Kidney epithelial cell (primary cell): ENCODE results near the gene SERPINE2. TPM values are rescaled to one million over a fixed set of nuclear protein-coding genes. Genes with fewer than 3 reads are reported as not detected.
A peak's percentile ranks its signal among the peaks of the same experiment; 100 is the strongest.

Experiments used
- DNase-seq: peaks from one replicate; pipeline ENCODE4 v3.0.0-alpha.2; 2010; ENCODE audit warnings: low read depth
- H3K27me3 ChIP-seq: 2 replicates; pipeline ENCODE4 v1.6.0; 2011; ENCODE audit warnings: low read length; ENCODE audit not compliant: control insufficient read depth, insufficient read depth
- H3K36me3 ChIP-seq: 2 replicates; pipeline ENCODE4 v1.5.1; 2011; ENCODE audit warnings: low read length; ENCODE audit not compliant: control insufficient read depth, insufficient read depth
- H3K4me3 ChIP-seq: 2 replicates; pipeline ENCODE4 v1.5.1; 2011; ENCODE audit warnings: low read depth, mild to moderate bottlenecking, control low read depth, low read length
- total RNA-seq: library from RNA; depleted of rRNA; stranded (reverse); fragments of >200 nt; gene quantifications from 2 replicates; pipeline ENCODE4 v1.2.3, GENCODE V29; 2015
- TF ChIP-seq, protein P1 (sequence below): IDR thresholded peaks from 2 replicates; pipeline ENCODE4 v1.5.1; 2011; ENCODE audit warnings: mild to moderate bottlenecking, moderate library complexity, low read length, control low read depth, inconsistent platforms; ENCODE audit not compliant: insufficient read depth, poor library complexity, severe bottlenecking

Gene SERPINE2
- total RNA-seq, 1 donor from 2014 or later, result 84.9 TPM

DNA sequence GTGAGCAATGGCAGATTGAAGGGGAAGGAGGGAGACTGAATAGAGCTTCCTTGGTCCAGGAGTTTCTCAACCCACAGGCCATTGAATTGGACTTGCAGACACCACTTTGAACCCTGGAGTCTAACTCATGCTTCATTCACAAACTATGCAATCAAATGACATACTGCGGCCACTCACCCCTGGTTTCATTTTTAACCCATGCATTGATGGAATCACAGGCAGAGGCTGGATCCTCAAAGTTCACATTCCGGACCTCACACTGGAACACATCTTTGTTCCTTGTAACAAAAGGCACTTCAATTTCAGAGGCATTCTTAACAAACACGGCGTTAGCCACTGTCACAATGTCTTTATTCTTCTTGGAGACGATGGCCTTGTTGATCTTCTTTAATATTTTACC is 41.1 kb downstream of the SERPINE2 start:
- TF ChIP-seq, protein P1, sequence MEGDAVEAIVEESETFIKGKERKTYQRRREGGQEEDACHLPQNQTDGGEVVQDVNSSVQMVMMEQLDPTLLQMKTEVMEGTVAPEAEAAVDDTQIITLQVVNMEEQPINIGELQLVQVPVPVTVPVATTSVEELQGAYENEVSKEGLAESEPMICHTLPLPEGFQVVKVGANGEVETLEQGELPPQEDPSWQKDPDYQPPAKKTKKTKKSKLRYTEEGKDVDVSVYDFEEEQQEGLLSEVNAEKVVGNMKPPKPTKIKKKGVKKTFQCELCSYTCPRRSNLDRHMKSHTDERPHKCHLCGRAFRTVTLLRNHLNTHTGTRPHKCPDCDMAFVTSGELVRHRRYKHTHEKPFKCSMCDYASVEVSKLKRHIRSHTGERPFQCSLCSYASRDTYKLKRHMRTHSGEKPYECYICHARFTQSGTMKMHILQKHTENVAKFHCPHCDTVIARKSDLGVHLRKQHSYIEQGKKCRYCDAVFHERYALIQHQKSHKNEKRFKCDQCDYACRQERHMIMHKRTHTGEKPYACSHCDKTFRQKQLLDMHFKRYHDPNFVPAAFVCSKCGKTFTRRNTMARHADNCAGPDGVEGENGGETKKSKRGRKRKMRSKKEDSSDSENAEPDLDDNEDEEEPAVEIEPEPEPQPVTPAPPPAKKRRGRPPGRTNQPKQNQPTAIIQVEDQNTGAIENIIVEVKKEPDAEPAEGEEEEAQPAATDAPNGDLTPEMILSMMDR, result no peak
- Histone ChIP-seq H3K27me3 (no peaks in the 10 kb centered on the region), H3K4me3 (no peak overlapping the region), H3K36me3 (no peaks in the 10 kb centered on the region)
- DNase-seq, result no peak

DNA sequence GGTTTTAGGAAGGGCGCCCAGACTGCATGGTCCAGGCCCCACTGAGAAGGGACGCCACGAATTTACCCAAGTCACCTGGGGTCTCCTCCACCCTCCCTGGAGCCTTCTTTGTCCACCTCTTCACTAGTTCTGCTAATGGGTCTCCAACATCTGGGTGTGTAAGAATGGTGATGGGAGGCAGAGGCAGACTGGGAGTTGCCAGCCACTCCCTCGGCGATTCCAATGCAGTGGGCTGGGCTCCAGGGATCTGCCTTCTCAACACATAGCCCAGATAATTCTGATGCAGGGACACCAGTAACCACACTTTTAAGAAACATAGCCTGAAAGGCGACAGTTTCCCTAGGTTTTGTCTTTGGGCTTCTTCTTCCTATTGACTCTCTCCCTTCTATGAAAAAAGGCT is 42.7 kb downstream of the SERPINE2 start:
- H3K36me3 ChIP-seq, result no peaks in the 10 kb centered on the region
- H3K4me3 ChIP-seq, result no peak overlapping the region
- TF ChIP-seq, protein P1, result no peak
- no peak for DNase-seq
- H3K27me3 ChIP-seq, result no peaks in the 10 kb centered on the region

DNA sequence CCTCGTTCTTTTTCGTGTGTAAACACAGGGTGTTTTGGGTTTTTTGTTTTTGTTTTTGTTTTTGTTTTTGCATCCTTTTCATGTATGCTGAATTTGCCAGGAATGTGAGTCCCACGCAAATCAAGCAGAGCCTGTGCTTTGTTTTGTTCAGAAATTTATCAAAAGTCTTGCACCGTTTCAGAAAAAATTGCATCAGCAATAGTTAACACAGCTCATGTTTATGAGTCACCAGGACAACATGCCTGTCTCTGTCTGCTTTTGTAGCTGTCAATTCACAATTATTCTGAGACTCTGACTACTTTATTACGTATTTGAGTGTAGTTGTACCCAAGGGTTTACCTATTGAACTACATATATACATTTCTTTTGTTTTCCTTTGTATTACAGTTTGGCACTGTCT is 43.5 kb downstream of the SERPINE2 start:
- DNase-seq, result no peak
- H3K36me3 ChIP-seq, result no peaks in the 10 kb centered on the region

DNA sequence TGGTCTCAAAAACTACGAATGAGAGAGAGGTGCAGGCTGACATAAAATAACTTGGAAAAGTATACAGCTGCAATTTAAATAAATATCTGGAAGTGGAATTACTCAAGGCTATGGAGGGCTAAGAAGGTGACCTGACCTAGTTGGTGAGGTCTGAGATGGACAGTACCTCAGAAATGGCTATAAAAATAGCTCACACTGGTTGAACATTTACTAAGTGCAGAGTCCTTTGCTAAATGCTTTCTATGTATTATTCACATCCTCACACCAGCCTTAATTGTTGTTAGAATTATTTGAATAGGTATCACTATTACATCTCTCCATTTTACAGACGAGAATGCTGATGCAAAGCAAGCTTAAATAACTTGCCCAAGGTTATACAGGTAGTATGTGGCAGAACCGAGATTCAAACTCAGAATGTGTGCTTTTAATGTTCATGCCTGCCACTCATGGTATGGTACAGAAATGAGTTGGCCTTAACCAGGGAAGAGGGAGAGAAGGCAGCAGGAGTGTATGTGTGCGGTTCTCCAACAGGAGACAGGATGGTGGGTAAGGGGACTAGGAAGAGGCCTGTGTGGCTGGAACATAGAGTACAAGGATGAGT is 44.4 kb downstream of the SERPINE2 start:
- Histone ChIP-seq H3K4me3 (no peak overlapping the region), H3K36me3 (no peaks in the 10 kb centered on the region), H3K27me3 (no peaks in the 10 kb centered on the region)
- TF ChIP-seq, protein P1, result no peak
- DNase-seq, result no peak

More for the DNA sequence above, 43.5 kb downstream of the SERPINE2 start:
- Histone ChIP-seq H3K4me3 (no peak overlapping the region), H3K27me3 (no peaks in the 10 kb centered on the region)
- TF ChIP-seq, protein P1, result no peak

DNA sequence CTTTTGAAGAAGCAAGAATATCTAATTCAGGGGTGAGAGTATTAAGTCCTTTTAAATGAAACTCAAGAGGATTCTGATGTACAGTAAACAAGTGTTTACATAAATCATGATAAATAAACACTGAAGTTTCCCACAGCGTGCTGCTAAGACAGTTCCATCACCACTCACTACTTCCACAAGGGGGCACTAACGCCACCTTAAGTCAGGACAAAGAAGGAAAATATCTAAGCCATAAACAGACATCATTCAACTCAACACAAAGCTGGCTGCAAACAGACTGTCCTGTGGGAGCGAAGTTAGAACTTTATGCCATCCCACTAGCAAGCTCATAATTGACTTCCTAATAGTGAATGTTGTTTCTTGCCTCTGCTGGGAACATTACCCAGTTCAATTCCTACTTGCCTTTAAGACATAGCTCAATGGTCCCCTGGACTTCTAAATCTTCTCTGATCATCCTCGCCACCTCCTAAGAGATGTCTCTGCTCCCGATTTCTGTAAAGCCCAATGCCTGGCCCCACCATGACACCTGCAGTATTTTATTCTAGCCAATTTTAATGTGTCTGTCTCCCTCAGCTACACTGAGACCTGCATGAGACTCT is 45.4 kb downstream of the SERPINE2 start:
- TF ChIP-seq, protein P1, result peak; percentile 76
- DNase-seq, result peak; percentile 47
- no peaks in the 10 kb centered on the region for H3K36me3 ChIP-seq
- no peak overlapping the region for H3K4me3 ChIP-seq
- H3K27me3 ChIP-seq, result no peaks in the 10 kb centered on the region

DNA sequence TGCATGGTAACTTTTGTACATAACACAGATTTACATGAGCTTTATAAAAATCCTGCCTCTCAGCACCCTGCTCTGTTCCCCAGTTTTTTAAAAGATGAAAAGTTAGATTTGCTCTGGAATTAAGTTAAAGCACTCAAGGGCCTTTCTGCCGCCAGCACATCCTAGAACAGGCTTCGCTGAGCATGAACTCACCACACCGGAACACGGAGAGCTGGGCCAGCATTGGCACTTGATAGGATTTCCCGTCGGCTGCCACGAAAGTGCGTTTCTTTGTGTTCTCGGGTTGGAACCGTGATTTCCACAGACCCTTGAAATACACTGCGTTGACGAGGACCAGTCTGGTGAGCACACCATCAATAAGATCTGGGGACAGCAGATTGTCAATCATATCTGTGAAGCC is 47.5 kb downstream of the SERPINE2 start:
- H3K4me3 ChIP-seq, result no peak overlapping the region
- no peaks in the 10 kb centered on the region for H3K36me3 ChIP-seq
- TF ChIP-seq, protein P1, result no peak
- DNase-seq, result no peak
- no peaks in the 10 kb centered on the region for H3K27me3 ChIP-seq
